Right ventricle myocardium inferior (tissue), 1 donor: ENCODE measurements around the gene CYP2A13. TPM values are rescaled to one million over a fixed set of nuclear protein-coding genes. Genes with fewer than 3 reads are reported as not detected.

ENCODE experiments used
- total RNA-seq: library from RNA; stranded (reverse); fragmentation: NEBNext Ultra II Directional; extraction: Animal tissue kit (Norgen Biotek cat#: 25700); gene quantifications from one replicate; pipeline ENCODE4 v1.2.1, GENCODE V29; 2021
- donor health status: DM: no; HTN: yes; CAD: no; lungs with severe emphysema.

CYP2A13 gene
- total RNA-seq, 1 donor from 2014 or later = not detected

Other genes with a start within 250 kb of the CYP2A13 start
- not detected for gene CYP2A6, start 238.0 kb upstream of the CYP2A13 start, total RNA-seq
- gene CYP2A7, start 206.2 kb upstream of the CYP2A13 start, total RNA-seq = not detected
- not detected for gene CYP2B6, start 97.2 kb upstream of the CYP2A13 start, total RNA-seq
- not detected for gene CYP2F1, start 26.0 kb downstream of the CYP2A13 start, total RNA-seq
- 0.73 TPM for gene CYP2S1, start 104.8 kb downstream of the CYP2A13 start, total RNA-seq
- gene AXL, start 130.8 kb downstream of the CYP2A13 start, total RNA-seq = 19.8 TPM
- 110 TPM for gene HNRNPUL1, start 175.9 kb downstream of the CYP2A13 start, total RNA-seq
- gene CCDC97, start 221.7 kb downstream of the CYP2A13 start, total RNA-seq = 14.6 TPM